SK-N-DZ (cell line): ENCODE results near the gene MTA3.

Source experiments
- DNase-seq: peaks from one replicate; pipeline ENCODE4 v3.0.0-alpha.2; 2015; ENCODE audit warnings: low spot score

MTA3 gene

GRCh38 chr2:42762823-42763804 lies 194.7 kb downstream of the MTA3 start:
- no peak for DNase-seq

- no peak for DNase-seq
Measured at GRCh38 chr2:42764096-42764495, 195.7 kb downstream of the MTA3 start, which contains the start of gene OXER1. Gene OXER1, minus strand, starts transcription at chr2:42764135. Its CDS starts 73 bp downstream, at chr2:42764062.

- no peak for DNase-seq
Measured at GRCh38 chr2:42764901-42765300, 196.5 kb downstream of the MTA3 start.

- DNase-seq: no peak
Measured at GRCh38 chr2:42765686-42766085, 197.3 kb downstream of the MTA3 start.

GRCh38 chr2:42767080-42767898 lies 198.9 kb downstream of the MTA3 start:
- no peak for DNase-seq

- no peak for DNase-seq
Measured at GRCh38 chr2:42767899-42768705, 199.7 kb downstream of the MTA3 start.

- no peak for DNase-seq
Measured at GRCh38 chr2:42768706-42769256, 200.3 kb downstream of the MTA3 start.

- DNase-seq: no peak
Measured at GRCh38 chr2:42769583-42770287, 201.3 kb downstream of the MTA3 start.

GRCh38 chr2:42770288-42771131 lies 202.1 kb downstream of the MTA3 start:
- peak; percentile 80 for DNase-seq

- no peak for DNase-seq
Measured at GRCh38 chr2:42771546-42772153, 203.2 kb downstream of the MTA3 start.

- DNase-seq: no peak
Measured at GRCh38 chr2:42775186-42775585, 206.8 kb downstream of the MTA3 start.

- DNase-seq: no peak
Measured at GRCh38 chr2:42775810-42776209, 207.4 kb downstream of the MTA3 start.

- DNase-seq: no peak
Measured at GRCh38 chr2:42777883-42778805, 209.7 kb downstream of the MTA3 start.

GRCh38 chr2:42781181-42781580 lies 212.7 kb downstream of the MTA3 start:
- DNase-seq: no peak

GRCh38 chr2:42783511-42783910 lies 215.1 kb downstream of the MTA3 start:
- no peak for DNase-seq

- DNase-seq: no peak
Measured at GRCh38 chr2:42784204-42784880, 215.9 kb downstream of the MTA3 start.

GRCh38 chr2:42786561-42787345 lies 218.3 kb downstream of the MTA3 start:
- no peak for DNase-seq
